IMR-90 (cell line): ENCODE data around the gene ZNF2. TPM values are rescaled to one million over a fixed set of nuclear protein-coding genes. Genes with fewer than 3 reads are reported as not detected.
A peak's percentile ranks its signal among the peaks of the same experiment; 100 is the strongest.

Experiments
- ATAC-seq: fragments of 200-7000 bp; cut with Tn5 transposase; 2 replicates; pipeline ENCODE4 v1.9.1; 2020; ENCODE audit warnings: low read depth, mild to moderate bottlenecking, moderate library complexity
- BruUV-seq: library from RNA; stranded (reverse); fragments of 400-500 nt; replicated peaks from 2 replicates; lab custom pipeline; 2021; lab: Mats Ljungman, UMichigan
- CTCF ChIA-PET: fragments of 300-600 bp; formaldehyde crosslinking; extraction: SDS; loops from one replicate; lab custom pipeline; 2021; ENCODE audit warnings: antibody characterized with exemption; lab: Yijun Ruan, JAX
- POLR2A ChIA-PET: fragments of 300-600 bp; sonication (Branson Sonifier 250); formaldehyde crosslinking; loops from one replicate; lab custom pipeline; 2022; ENCODE audit warnings: antibody characterized with exemption; ENCODE audit not compliant: unreplicated experiment; lab: Charles Lee
- DNase-seq: peaks from one replicate; pipeline ENCODE4 v3.0.0; 2013
- H2AFZ ChIP-seq: replicated peaks from 2 replicates; pipeline ENCODE3; 2013; ENCODE audit warnings: low read length, mild to moderate bottlenecking; ENCODE audit not compliant: poor library complexity
- H2AK5ac ChIP-seq: 2 replicates; pipeline ENCODE4 v1.6.1; 2013; ENCODE audit warnings: low read depth, low read length, inconsistent platforms
- H2AK9ac ChIP-seq: replicated peaks from 2 replicates; pipeline ENCODE3; 2013; ENCODE audit warnings: mild to moderate bottlenecking, low read depth, low read length, moderate library complexity; ENCODE audit not compliant: poor library complexity
- H2BK120ac ChIP-seq: 2 replicates; pipeline ENCODE4 v1.6.1; 2013; ENCODE audit warnings: low read depth, low read length, inconsistent platforms
- H2BK15ac ChIP-seq: 3 replicates; pipeline ENCODE4 v1.6.1; 2013; ENCODE audit warnings: low read depth, low read length, inconsistent platforms
- H2BK20ac ChIP-seq: 2 replicates; pipeline ENCODE4 v1.6.1; 2013; ENCODE audit warnings: low read depth, mild to moderate bottlenecking, inconsistent platforms, low read length, moderate library complexity
- H2BK5ac ChIP-seq: 2 replicates; pipeline ENCODE4 v1.6.1; 2013; ENCODE audit warnings: mild to moderate bottlenecking, low read depth, low read length, inconsistent platforms; ENCODE audit not compliant: poor library complexity, severe bottlenecking
- H3K14ac ChIP-seq: replicated peaks from 2 replicates; pipeline ENCODE4 v1.6.1; 2013; ENCODE audit warnings: low read depth, low read length, inconsistent platforms
- H3K18ac ChIP-seq: 2 replicates; pipeline ENCODE4 v1.6.1; 2013; ENCODE audit warnings: low read depth, low read length, control low read depth
- H3K23ac ChIP-seq: 2 replicates; pipeline ENCODE4 v1.6.1; 2013; ENCODE audit warnings: low read depth, low read length, inconsistent platforms
- H3K27ac ChIP-seq: 2 replicates; pipeline ENCODE4 v1.5.1; 2013; ENCODE audit warnings: mild to moderate bottlenecking, control low read depth, low read length; ENCODE audit not compliant: insufficient read depth
- H3K27me3 ChIP-seq: 2 replicates; pipeline ENCODE4 v1.6.1; 2013; ENCODE audit warnings: low read length; ENCODE audit not compliant: control insufficient read depth, insufficient read depth
- H3K36me3 ChIP-seq: 2 replicates; pipeline ENCODE4 v1.6.1; 2013; ENCODE audit warnings: low read length, mixed read lengths; ENCODE audit not compliant: control insufficient read depth, insufficient read depth
- H3K4ac ChIP-seq: 2 replicates; pipeline ENCODE4 v1.6.1; 2013; ENCODE audit warnings: low read depth, low read length, inconsistent platforms
- H3K4me1 ChIP-seq: 2 replicates; pipeline ENCODE4 v1.6.1; 2013; ENCODE audit warnings: low read length, mixed read lengths; ENCODE audit not compliant: control insufficient read depth, insufficient read depth
- H3K4me2 ChIP-seq: 2 replicates; pipeline ENCODE4 v1.6.1; 2013; ENCODE audit warnings: low read depth, mild to moderate bottlenecking, control low read depth, low read length, moderate library complexity
- H3K4me3 ChIP-seq: 2 replicates; pipeline ENCODE4 v1.5.1; 2013; ENCODE audit warnings: low read depth, mild to moderate bottlenecking, control low read depth, low read length, moderate library complexity; ENCODE audit not compliant: insufficient read depth
- H3K56ac ChIP-seq: 2 replicates; pipeline ENCODE4 v1.6.1; 2013; ENCODE audit warnings: low read length, inconsistent platforms; ENCODE audit not compliant: insufficient read depth; ENCODE audit errors: extremely low read depth
- H3K79me1 ChIP-seq, 2 experiments: 2 replicates each; pipeline ENCODE4 v1.6.1; 2013; ENCODE audit warnings: low read length in 2 of 2, inconsistent platforms in 1 of 2, low read depth in 1 of 2
- H3K9ac ChIP-seq: 2 replicates; pipeline ENCODE4 v1.6.1; 2013; ENCODE audit warnings: low read depth, low read length, control low read depth
- H3K9me1 ChIP-seq: 2 replicates; pipeline ENCODE4 v1.6.1; 2013; ENCODE audit warnings: low read length, inconsistent platforms; ENCODE audit not compliant: insufficient read depth
- H3K9me3 ChIP-seq: 2 replicates; pipeline ENCODE4 v1.6.1; 2013; ENCODE audit warnings: low read length; ENCODE audit not compliant: control insufficient read depth, insufficient read depth
- H4K20me1 ChIP-seq: 2 replicates; pipeline ENCODE4 v1.6.1; 2013; ENCODE audit warnings: low read length, inconsistent platforms; ENCODE audit not compliant: insufficient read depth
- H4K5ac ChIP-seq: 2 replicates; pipeline ENCODE4 v1.6.1; 2013; ENCODE audit warnings: mild to moderate bottlenecking, low read depth, low read length, control low read depth
- H4K8ac ChIP-seq, 2 experiments: 2 replicates each; pipeline ENCODE4 v1.6.1; 2013; ENCODE audit warnings: low read depth in 2 of 2, low read length in 2 of 2, control low read depth in 1 of 2, inconsistent platforms in 1 of 2
- H4K91ac ChIP-seq: 2 replicates; pipeline ENCODE4 v1.6.1; 2013; ENCODE audit warnings: low read depth, low read length, inconsistent platforms; ENCODE audit not compliant: insufficient read depth
- BHLHE40 ChIP-seq: fragments of 150-350 bp; IDR thresholded peaks from 2 replicates; pipeline ENCODE4 v1.6.1; 2016; ENCODE audit warnings: mild to moderate bottlenecking, low read depth, low read length
- CTCF ChIP-seq: conservative IDR thresholded peaks from 2 replicates; pipeline ENCODE4 v1.5.1; 2012; ENCODE audit warnings: mild to moderate bottlenecking, low read depth, low read length, improper control_type of control experiment
- MAZ ChIP-seq: IDR thresholded peaks from 2 replicates; pipeline ENCODE4 v1.6.1; 2012; ENCODE audit warnings: low read depth, mild to moderate bottlenecking, low read length, improper control_type of control experiment, moderate library complexity, borderline replicate concordance
- MXI1 ChIP-seq: IDR thresholded peaks from 2 replicates; pipeline ENCODE4 v1.6.1; 2012; ENCODE audit warnings: low read depth, mild to moderate bottlenecking, low read length, moderate library complexity, borderline replicate concordance
- NFE2L2 ChIP-seq: fragments of 150-350 bp; IDR thresholded peaks from 2 replicates; pipeline ENCODE4 v1.6.1; 2016; ENCODE audit warnings: low read depth, mild to moderate bottlenecking, low read length
- POLR2A ChIP-seq: IDR thresholded peaks from 2 replicates; pipeline ENCODE4 v1.6.1; 2012; ENCODE audit warnings: mild to moderate bottlenecking, low read depth, low read length
- RAD21 ChIP-seq: IDR thresholded peaks from 2 replicates; pipeline ENCODE4 v1.6.1; 2012; ENCODE audit warnings: low read length, improper control_type of control experiment
- RCOR1 ChIP-seq: IDR thresholded peaks from 2 replicates; pipeline ENCODE4 v1.6.1; 2012; ENCODE audit warnings: mild to moderate bottlenecking, low read length, improper control_type of control experiment; ENCODE audit not compliant: insufficient replicate concordance
- RFX5 ChIP-seq: IDR thresholded peaks from 2 replicates; pipeline ENCODE4 v1.8.0; 2012; ENCODE audit warnings: low read depth, mild to moderate bottlenecking, low read length, moderate library complexity
- WGBS, 2 experiments: methylation state at CpG; one replicate each; pipeline versions ENCODE4 v1.1.5 to v1.1.7; 2013; ENCODE audit warnings: missing lambda C conversion rate in 2 of 2; ENCODE audit not compliant: insufficient read length in 1 of 2; ENCODE audit errors: extremely low coverage in 2 of 2; 5-methylcytosine and 5-hydroxymethylcytosine counted together
- dilution Hi-C: fragments of 300-500 bp; cut with HindIII; formaldehyde crosslinking; loops from one replicate; pipeline ENCODE4 v1.14.3; 2018; ENCODE audit warnings: low sequenced_read_pairs; ENCODE audit not compliant: unreplicated experiment
- in situ Hi-C: fragments of 300-500 bp; cut with MboI; formaldehyde crosslinking; loops from 3 replicates; pipeline ENCODE4 v1.14.3; 2019; ENCODE audit warnings: low sequenced_read_pairs, inconsistent platforms, mixed read lengths
- intact Hi-C: fragments of 100-400 bp; cut with micrococcal nuclease; formaldehyde crosslinking; loops from 2 replicates; pipeline ENCODE4 v1.10.0; 2022
- polyA plus RNA-seq, 3 experiments: library from polyadenylated mRNA; depleted of rRNA; stranded (reverse); fragments of >200 nt; gene quantifications; 2 replicates each; pipeline ENCODE4 v1.2.3, GENCODE V29; 2012; ENCODE audit warnings: low replicate concordance in 1 of 3
- total RNA-seq: library from RNA; depleted of rRNA; stranded (reverse); fragments of >200 nt; gene quantifications from 2 replicates; pipeline ENCODE4 v1.2.3, GENCODE V29; 2012

ZNF2 gene
- total and polyA plus RNA-seq, 2 of the 4 experiments (the other 2 are of a cell fraction), result 2.7 to 7.3 TPM

DNA sequence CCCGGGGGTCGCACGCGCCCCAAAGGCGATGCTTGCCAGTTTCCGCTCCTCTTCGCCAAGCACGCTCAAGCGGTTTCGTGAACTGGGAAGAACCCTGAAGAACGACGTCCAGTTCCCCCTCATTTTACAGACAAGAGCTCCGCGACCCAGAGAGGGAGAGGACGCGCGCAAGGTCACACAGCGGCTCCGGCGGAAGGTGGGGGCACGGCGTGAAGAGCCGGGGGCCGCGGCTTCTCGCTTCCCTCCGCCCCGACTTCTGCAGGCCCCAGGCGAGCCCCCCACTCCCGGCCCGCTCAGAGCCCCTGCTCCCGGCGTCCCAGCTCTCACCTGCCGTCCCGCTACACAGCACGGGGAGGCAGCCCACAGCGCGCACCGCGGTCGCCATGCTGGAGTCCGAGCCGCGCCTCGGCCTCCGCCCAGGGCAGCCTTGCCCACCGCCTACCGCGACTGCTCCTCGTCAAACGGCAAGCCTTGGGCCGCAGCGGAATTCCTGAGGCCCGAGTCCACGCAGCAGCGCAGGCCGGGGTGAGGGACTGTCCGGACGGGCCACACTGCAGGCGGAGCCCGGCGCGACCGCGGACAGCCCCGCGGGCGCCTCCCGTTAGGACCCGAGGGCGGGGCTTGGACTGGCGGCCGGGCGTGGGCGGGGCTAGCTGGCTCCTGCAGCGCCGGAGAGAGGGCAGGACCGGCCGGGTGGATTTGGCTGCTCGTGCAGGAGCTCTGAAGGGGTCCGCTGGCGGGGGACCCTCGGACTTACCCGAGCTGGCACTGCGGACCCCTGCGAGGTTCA lies 44.0 kb upstream of the ZNF2 start, which contains the start of gene MRPS5:
TSS of gene MRPS5 (minus strand) at position 402 of the 790 bp plus-strand sequence. CDS start at position 385, 17 bp downstream.
- H4K5ac ChIP-seq, result peak within 1 kb of the TSS; percentile 99
- peak within 1 kb of the TSS; percentile 77 for H2AK5ac ChIP-seq
- H3K4me3 ChIP-seq, result peak within 1 kb of the TSS; percentile 91
- H3K36me3 ChIP-seq, result peaks cover 1% of the 10 kb centered on the region
- H3K4me2 ChIP-seq, result peak within 1 kb of the TSS; percentile 90
- no peaks in the 10 kb centered on the region for H3K27me3 ChIP-seq
- peak within 1 kb of the TSS; percentile 83 for H3K56ac ChIP-seq
- BruUV-seq, result no TSS peak
- intact Hi-C loops, result loop anchor here (5.0 kb wide), 2 partner anchors 46 to 226 kb away; partner anchors contain the start of gene ZNF2
- H3K4ac ChIP-seq, result peak within 1 kb of the TSS; percentile 97
- in situ Hi-C loops, result no loop called here
- CTCF ChIA-PET, result interaction anchor here (1.1 kb wide), 1 partner anchor 22 kb away, joined by 3 read pairs; no protein-coding TSS in a partner anchor
- H3K4me1 ChIP-seq, result no peaks in the 10 kb centered on the region
- H2AK9ac ChIP-seq, result peak within 1 kb of the TSS; percentile 93
- peaks cover 11 to 30% of the 10 kb centered on the region in 2 experiments for H3K79me1 ChIP-seq
- peak within 1 kb of the TSS; percentile 99; the same call in 2 of the 3 replicates for H2BK15ac ChIP-seq
- peak within 1 kb of the TSS; percentile 100 for H2BK5ac ChIP-seq
- no peak for TF ChIP-seq NFE2L2
- peak; percentile 24; the same call in 1 of the 2 replicates for TF ChIP-seq MAZ
- 0 out of 2 replicates have a peak, but pooled peaks have one; percentile 10 for TF ChIP-seq CTCF
- no peak for TF ChIP-seq RCOR1
- TF ChIP-seq RAD21, result no peak
- TF ChIP-seq BHLHE40, result no peak; the same call in 1 of the 2 replicates
- TF ChIP-seq MXI1, result peak; percentile 84; the same call in 1 of the 2 replicates
- no peak for TF ChIP-seq RFX5
- TF ChIP-seq POLR2A, result peak; percentile 58
- H3K9ac ChIP-seq, result peak within 1 kb of the TSS; percentile 98
- POLR2A ChIA-PET, result no interaction called here
- peak within 1 kb of the TSS; percentile 99 for H3K27ac ChIP-seq
- peaks cover 8% of the 10 kb centered on the region; the same call in 1 of the 2 replicates for H4K20me1 ChIP-seq
- peaks cover 6% of the 10 kb centered on the region; the same call in 1 of the 2 replicates for H3K9me1 ChIP-seq
- DNase-seq, result peak; percentile 50
- H4K91ac ChIP-seq, result peak within 1 kb of the TSS; percentile 100
- H2BK120ac ChIP-seq, result peak within 1 kb of the TSS; percentile 76
- H4K8ac ChIP-seq, result peak within 1 kb of the TSS; percentile 89 to 98
- ATAC-seq, result peak; percentile 99
- 1% methylated on average over 50 of the region's 86 CpGs; no CpG with 5 or more reads in 1 of the 2 experiments for whole genome bisulfite sequencing, 2 experiments
- H3K14ac ChIP-seq, result peak within 1 kb of the TSS; percentile 97
- peak within 1 kb of the TSS; percentile 99 for H2AFZ ChIP-seq
- no peaks in the 10 kb centered on the region for H3K9me3 ChIP-seq
- H3K23ac ChIP-seq, result peak within 1 kb of the TSS; percentile 85
- no peak within 1 kb of the TSS for H2BK20ac ChIP-seq
- H3K18ac ChIP-seq, result peak within 1 kb of the TSS; percentile 98
- dilution Hi-C loops, result no loop called here
